Smooth muscle cell of the pulmonary artery (primary cell): ENCODE results near the gene SETD1B. TPM values are rescaled to one million over a fixed set of nuclear protein-coding genes. Genes with fewer than 3 reads are reported as not detected.

ENCODE experiments used
- total RNA-seq: library from RNA; depleted of rRNA; stranded (reverse); fragments of >200 nt; gene quantifications from 2 replicates; pipeline ENCODE4 v1.2.3, GENCODE V29; 2014

SETD1B gene
- 4.8 and 5.6 TPM in 2 replicates for total RNA-seq

DNA sequence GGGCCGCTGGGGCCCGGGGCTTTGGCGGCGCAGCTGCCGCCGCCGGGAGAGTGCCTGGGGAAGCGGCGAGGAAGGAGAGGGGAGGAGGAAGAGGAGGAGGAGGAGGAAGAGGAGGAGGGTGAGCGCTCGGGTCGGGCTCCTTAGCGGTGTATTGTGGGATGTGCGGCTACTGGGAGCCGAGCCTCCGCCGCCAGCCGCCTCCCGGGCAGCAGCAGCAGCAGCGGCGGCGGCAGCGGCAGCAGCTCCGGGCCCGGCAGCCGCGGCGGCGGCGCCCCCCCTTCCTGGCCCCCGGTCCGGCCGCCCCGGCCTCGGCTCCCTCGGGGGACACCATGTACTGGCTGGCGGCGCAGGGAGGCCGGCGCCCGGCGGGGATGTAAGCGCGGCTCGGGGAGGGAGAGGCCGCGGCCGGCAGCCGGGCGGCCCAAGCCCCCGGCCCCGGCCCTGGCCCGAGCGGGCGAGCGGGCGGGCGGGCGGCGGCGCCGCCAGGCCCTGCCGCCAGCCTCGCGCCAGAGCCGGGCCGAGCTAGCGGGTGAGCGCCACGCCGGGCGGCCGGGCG is at the start of gene SETD1B:
Gene SETD1B, plus strand, starts transcription at position 149 of the 556 bp plus-strand sequence. CDS start 729 bp downstream, outside the sequence.

DNA sequence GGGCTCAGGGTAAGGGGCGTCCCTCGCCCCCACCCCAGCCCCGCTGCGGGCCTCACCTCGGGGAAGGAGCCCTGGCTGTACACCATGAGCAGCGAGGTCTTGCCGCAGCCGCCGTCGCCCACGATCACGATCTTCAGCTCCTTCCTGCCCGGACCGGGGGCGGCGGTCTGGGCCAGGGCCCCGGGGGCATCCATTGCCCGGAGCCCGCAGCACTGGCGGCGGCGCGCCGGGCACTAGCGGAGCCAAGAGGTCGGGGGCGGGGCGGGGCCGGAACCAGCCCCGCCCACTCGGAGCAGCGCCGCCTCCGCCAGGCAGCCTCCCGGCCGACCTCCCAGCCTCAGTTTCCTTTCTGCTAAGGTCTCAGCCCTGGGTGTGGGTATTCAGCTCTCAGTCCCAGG is 10.4 kb upstream of the SETD1B start, which contains the start of gene RHOF:
Gene RHOF, minus strand, starts transcription at position 249 of the 398 bp plus-strand sequence. Its CDS starts 55 bp downstream, at position 194.

DNA sequence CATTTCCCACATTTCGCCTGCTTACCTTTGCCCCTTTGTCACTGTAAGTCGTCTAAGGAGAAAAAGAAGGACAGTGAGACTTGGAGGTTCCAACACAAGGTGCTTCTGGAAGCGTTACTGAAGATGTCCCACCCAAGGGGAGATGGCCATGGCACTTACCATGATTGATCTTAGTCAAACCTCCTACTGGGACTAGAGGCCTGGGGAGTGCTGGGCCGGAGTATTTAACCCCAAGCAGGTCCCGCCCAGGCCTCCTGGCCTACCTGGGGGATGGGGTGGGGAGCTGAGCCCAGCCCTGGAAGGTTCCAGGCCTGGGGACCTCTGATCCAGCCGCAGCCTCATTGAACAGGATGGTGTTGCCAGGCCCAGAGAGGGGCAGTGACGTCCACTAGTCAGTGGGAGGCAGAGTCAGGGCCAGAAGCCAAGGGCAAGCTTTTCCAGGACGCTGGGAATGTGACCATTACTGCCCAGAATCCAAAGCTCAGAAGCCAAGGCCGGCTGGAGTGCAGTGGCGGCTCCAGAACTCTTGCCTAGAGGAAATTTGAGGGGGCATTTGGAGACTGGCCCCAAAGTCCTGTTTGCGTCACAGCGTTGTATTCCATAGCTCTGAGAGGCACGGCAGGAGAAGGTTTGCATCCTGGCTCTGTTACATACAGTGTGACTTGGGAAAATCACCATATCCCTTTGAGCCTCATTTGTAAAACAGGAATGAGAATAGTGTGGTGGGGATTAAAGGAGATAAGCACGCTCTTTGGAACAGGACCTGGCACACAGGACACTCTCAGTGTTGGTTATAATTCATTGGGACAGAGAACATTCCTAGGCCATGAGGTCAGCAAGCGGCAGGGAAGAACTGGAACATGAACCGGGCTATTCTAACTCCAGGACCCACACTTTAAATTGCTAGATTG is 55.1 kb downstream of the SETD1B start, which contains the start of gene HPD:
Gene HPD, minus strand, starts transcription at position 198 of the 911 bp plus-strand sequence. Its CDS starts 36 bp downstream, at position 162.

Other genes with a start within 250 kb of the SETD1B start
- gene KDM2B, start 223.0 kb upstream of the SETD1B start, total RNA-seq: 24.4 and 34.4 TPM in 2 replicates
- 8.7 and 14.1 TPM in 2 replicates for gene ORAI1, start 177.5 kb upstream of the SETD1B start, total RNA-seq
- gene MORN3, start 134.4 kb upstream of the SETD1B start, total RNA-seq: 0.65 and 0.86 TPM in 2 replicates
- 14.7 and 26.3 TPM in 2 replicates for gene TMEM120B, start 91.3 kb upstream of the SETD1B start, total RNA-seq
- 2.2 and 3.9 TPM in 2 replicates for gene RHOF, start 10.3 kb upstream of the SETD1B start, total RNA-seq
- 0.46 and 1.4 TPM in 2 replicates for gene HPD, start 54.9 kb downstream of the SETD1B start, total RNA-seq
- gene PSMD9, start 84.8 kb downstream of the SETD1B start, total RNA-seq: 98.0 and 108 TPM in 2 replicates
- 6.7 and 7.9 TPM in 2 replicates for gene CFAP251, start 114.6 kb downstream of the SETD1B start, total RNA-seq
- gene BCL7A, start 217.9 kb downstream of the SETD1B start, total RNA-seq: 6.6 and 7.1 TPM in 2 replicates